ENCODE results near the gene SUGT1. TPM values are rescaled to one million over a fixed set of nuclear protein-coding genes. Genes with fewer than 3 reads are reported as not detected.
"Not testable (repeated sequence)": the region's sequence is repeated elsewhere in the genome, so short reads cannot be mapped to it uniquely, and the experiment has no call there.

Gene SUGT1
- polyA plus RNA-seq, 3 donors = 52.2 to 55.4 (median 53.9) TPM

- no peak for DNase-seq (ENCODE audit: low read depth in 3 of 3, low spot score in 2 of 3)
These were observed 12.7 kb downstream of the SUGT1 start for GRCh38 chr13:52665325-52665724.

GRCh38 chr13:52669677-52670076 lies 17.0 kb downstream of the SUGT1 start:
- DNase-seq (ENCODE audit: low read depth in 3 of 3, low spot score in 2 of 3) = no peak

GRCh38 chr13:52670726-52671125 lies 18.1 kb downstream of the SUGT1 start:
- no peak for DNase-seq (ENCODE audit: low read depth in 3 of 3, low spot score in 2 of 3)

DNA sequence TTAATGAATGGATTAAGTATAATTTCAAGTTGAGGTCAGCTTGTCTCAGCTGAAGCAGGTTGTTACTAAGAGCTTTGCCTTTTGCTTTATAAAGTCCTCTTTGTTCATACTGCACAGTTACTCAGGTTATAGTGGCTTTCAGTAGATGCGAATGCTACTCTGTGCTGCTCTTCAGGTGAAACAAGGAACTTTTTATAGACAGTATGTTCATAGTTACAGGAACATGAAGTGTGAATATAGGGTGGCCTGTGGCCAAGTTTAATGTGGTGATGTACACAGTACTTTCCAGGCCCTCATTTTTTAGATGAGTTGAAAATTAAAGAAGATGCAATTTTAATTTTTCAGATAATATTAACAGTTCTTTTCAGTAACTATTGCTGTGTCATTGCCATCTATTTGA lies 20.8 kb downstream of the SUGT1 start:
- no peak for DNase-seq (ENCODE audit: low read depth in 3 of 3, low spot score in 2 of 3)

DNA sequence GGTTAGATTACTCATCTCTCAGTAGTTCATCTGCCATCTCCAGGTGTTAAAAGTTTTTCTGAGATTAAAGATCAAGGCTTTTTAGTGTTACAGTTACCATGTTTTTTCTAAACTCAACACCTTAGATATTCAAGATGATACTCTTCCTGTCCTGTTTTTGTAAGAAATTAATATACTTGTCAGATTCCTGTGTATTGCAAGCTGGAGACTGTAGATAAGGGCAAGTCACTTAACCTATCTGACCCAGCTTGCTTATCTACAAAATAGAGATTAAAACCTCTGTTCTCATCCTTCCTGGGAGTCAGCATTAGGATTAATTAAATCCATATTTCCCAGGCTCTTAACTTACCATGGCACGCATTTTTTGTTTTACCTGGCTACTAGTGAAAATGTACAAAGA lies 25.2 kb downstream of the SUGT1 start:
- no peak for DNase-seq (ENCODE audit: low read depth in 3 of 3, low spot score in 2 of 3)

DNA sequence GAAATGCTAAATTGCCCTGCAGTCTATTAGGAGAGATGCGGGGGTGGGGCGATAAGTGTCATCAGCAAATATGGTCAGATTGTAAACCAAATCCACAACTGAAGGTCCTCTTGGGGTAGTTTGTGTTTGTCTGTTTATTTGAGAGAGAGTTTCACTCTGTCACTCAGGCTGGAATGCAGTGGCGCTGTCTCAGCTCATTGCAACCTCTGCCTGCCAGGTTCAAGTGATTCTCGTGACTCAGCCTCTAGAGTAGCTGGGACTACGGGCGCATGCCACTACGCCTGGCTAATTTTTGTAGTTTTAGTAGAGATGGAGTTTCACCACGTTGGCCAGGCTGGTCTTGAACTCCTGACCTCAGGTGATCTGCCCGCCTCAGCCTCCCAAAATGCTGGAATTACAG lies 33.2 kb downstream of the SUGT1 start:
- not testable (repeated sequence) for DNase-seq (ENCODE audit: low read depth in 3 of 3, low spot score in 2 of 3)

- DNase-seq (ENCODE audit: low read depth in 3 of 3, low spot score in 2 of 3) = no peak
These were observed 33.7 kb downstream of the SUGT1 start for GRCh38 chr13:52686376-52686775.

DNA sequence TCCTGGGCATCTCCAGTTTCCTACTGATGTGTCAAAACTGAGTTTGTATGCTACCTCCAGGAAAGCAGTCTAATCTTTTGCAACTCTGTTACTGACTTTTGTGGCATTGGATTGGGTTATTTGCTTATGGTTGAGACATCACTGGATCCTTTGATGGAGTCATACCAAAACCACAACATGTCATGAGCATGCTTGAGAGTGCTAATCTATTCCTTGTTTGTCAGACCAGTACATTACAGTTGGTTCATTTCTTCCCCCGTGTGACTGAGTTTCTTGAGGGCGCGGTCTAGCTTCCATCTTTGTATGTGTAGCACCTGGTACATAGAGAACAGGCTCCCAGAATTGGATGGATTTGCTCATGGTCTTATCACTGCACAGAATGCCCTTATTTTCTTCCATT lies 43.2 kb downstream of the SUGT1 start:
- no peak for DNase-seq (ENCODE audit: low read depth in 3 of 3, low spot score in 2 of 3)

DNA sequence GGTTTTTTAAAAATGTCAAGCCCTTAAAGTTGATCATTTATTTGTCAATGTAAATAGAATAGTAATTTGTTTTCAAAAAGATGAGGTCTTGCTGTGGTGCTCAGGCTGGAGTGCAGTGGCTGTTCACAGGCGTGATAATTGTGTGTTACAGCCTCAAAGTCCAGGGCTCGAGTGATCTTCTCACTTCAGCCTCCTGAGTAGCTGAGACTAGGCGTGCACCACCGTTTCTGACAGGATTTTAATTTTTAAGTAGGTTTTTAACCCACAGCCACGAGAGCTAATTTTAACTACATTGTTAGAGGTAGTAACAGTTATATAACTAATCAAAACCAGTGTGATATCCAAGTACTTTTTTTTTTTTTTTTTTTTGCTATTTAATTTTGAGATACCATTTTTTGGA lies 43.9 kb downstream of the SUGT1 start:
- DNase-seq (ENCODE audit: low read depth in 3 of 3, low spot score in 2 of 3) = no peak

DNA sequence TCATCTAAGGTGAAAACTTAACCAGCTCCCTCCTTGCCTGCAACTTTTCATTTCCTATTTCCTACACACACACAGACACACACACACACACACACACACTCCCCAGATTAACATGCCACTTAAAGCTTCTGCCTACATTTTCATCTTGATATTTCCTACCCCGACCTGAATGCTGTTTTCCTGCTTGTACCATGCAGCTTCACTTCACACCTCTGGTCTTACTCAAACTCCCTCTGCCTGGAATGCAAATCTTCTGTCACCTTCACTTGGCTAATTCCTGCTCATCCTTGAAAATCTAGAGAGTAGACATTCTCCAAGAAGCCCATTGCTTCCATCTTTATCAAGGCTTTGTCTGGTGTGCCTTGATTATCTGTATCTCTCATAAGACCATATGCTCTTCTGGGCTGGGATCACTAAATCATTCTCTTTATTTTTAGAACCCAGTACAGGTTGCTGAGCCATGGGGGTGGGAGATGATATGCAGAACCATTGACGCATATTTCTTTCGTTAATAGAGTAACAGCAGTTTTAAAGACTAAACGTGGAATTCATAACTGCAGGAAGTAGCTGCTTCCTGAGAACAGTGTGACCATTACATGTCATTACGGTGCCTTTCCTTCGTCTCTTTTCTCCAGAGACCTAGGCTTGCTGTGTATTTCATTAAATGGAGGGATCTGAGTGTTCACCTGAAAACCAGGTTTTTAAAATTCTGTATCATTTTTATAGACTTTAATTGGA lies 49.3 kb downstream of the SUGT1 start:
- DNase-seq (ENCODE audit: low read depth in 3 of 3, low spot score in 2 of 3) = no peak

- no peak for DNase-seq (ENCODE audit: low read depth in 3 of 3, low spot score in 2 of 3)
These were observed 50.8 kb downstream of the SUGT1 start for GRCh38 chr13:52703482-52703881.

DNA sequence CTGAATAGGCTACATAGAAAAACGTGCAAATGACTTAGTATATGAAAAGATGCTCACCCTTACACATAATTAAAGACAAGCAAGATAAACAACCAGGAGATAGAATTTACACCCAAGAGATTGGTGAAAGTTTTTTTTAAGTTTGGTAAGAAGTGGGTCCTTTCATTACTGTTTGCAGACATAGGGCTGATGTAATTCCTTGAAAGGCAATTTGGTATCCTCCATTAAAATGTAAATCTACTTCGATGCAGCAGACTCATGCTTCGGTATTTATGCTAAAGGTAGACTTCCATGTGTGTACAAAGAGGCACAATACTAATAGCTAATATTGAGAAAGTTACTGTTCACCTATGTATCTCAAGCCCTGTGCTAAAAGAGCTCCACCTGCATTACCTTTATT lies 53.4 kb downstream of the SUGT1 start:
- DNase-seq (ENCODE audit: low read depth in 3 of 3, low spot score in 2 of 3) = no peak

DNA sequence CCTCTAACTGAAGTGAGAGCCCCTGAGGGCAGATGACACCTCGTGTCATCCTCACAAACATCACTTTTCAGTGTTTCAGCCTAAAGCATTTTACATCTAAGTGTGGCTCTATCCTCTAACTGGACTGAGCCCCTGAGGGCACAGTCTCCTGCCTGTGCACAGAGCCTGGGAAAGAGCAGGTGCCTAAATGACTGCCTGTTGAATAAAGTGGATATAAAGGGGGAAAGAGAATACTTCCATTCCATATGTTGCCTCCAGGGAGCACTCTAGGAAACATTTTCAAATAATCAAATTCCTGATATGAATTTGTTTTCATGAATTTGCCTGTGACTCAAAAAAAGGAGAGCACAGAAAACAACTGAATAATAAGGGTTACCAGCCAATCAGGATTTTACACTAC lies 54.7 kb downstream of the SUGT1 start:
- DNase-seq (ENCODE audit: low read depth in 3 of 3, low spot score in 2 of 3) = no peak

GRCh38 chr13:52708266-52708665 lies 55.6 kb downstream of the SUGT1 start:
- not testable (repeated sequence) for DNase-seq (ENCODE audit: low read depth in 3 of 3, low spot score in 2 of 3)

GRCh38 chr13:52711286-52711685 lies 58.6 kb downstream of the SUGT1 start:
- DNase-seq (ENCODE audit: low read depth in 3 of 3, low spot score in 2 of 3) = no peak

- no peak for DNase-seq (ENCODE audit: low read depth in 3 of 3, low spot score in 2 of 3)
These were observed 59.7 kb downstream of the SUGT1 start for GRCh38 chr13:52712385-52712784.

DNA sequence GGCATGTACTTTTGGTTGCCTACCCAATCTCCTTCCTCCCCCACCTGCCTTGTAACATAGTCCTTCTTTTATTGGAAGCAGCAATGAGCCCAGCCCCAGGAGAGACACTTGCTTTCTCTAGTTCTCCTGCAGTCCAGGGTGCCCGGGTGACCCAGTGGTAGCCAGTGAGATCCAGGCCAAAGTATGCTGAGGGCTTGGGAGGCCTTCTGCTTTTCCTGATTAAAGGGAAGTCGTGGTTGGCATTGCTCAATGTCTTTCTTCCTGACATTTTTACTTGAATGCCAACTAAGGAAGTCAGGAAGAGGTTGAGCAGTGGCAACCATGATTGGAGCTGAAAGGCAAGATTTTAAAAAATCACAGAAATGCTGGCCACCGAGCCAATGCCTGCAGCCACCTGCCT lies 61.3 kb downstream of the SUGT1 start:
- no peak for DNase-seq (ENCODE audit: low read depth in 3 of 3, low spot score in 2 of 3)

- DNase-seq (ENCODE audit: low read depth in 3 of 3, low spot score in 2 of 3) = not testable (repeated sequence)
These were observed 68.3 kb downstream of the SUGT1 start for GRCh38 chr13:52720904-52721303.

DNA sequence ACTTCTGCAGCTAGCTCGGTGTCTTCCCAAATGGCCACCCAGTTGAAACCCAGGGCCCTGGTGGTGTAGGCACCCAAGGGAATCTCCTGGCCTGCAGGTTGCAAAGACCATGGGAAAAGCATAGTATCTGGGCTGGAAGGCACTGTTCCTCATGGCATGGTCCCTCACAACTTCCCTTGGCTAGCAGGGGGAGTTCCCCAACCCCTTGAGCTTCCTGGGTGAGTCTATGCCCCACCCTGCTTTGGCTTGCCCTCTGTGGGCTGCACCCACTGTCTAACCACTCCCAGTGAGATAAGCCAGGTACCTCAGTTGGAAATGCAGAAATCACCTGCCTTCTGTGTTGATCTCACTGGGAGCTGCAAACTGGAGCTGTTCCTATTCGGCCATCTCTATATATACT lies 68.7 kb downstream of the SUGT1 start:
- not testable (repeated sequence) for DNase-seq (ENCODE audit: low read depth in 3 of 3, low spot score in 2 of 3)

DNA sequence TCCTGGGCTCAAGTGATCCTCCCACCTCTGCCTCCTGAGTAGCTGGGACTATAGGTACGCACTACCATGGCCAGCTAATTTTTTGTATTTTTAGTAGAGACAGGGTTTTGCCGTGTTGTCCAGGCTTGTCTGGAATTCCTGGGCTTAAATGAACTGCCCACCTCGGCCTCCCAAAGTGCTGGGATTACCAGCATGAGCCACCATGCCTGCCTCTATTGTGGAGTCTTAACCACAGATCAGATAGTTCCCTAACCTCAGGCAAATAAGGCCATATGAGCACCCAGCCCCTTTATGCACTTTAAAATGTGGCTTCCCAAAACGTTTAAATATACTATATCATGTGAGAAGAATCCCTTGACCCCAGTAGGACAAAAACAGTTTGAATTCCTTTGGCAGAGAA lies 70.5 kb downstream of the SUGT1 start:
- DNase-seq (ENCODE audit: low read depth in 3 of 3, low spot score in 2 of 3) = no peak

GRCh38 chr13:52725302-52725701 lies 72.7 kb downstream of the SUGT1 start:
- no peak for DNase-seq (ENCODE audit: low read depth in 3 of 3, low spot score in 2 of 3)

DNA sequence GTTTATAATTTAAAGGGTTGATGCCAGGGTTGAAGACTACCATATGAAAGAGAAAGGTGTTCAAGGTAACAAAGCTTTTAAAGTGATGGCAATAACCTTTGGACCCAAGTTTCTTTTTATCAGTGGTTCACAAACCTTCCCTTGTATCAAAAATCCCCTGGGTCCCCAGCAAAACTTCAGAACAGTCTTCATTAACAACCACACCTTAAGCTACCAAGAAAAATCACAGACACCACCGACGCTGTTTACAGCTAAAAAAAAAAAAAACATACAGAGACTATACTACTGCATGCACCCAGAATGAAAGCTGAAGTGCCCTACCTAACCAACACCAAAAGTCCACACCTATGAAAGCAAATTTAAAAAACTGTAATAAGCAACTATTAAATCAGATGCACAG lies 73.6 kb downstream of the SUGT1 start:
- no peak for DNase-seq (ENCODE audit: low read depth in 3 of 3, low spot score in 2 of 3)

DNA sequence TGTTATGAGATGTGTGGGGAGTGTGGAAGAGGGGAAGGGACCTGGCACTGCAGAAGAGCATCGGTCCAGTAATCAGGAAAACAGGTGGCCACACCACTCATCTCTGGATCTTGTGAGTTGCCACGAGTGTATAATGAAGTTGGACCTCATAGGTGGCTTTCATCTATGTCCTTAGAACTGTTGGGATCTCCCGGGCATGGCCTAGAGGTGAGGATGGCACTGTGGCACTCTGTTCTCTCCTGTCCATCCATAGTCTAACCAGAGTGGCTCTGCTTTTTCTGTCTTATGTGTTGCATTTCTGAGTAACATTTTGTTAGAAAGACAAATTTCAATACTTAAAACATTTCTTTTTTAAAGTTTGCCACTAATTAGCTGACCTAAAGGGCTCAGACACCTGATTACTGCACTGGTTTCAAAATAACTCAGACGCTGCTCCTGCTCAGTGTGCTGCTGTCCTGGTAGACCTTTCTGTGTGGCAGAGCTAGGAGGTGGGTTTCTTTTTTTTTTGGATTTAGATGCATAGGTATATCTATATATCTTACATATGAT lies 81.5 kb downstream of the SUGT1 start:
- DNase-seq (ENCODE audit: low read depth in 3 of 3, low spot score in 2 of 3) = no peak
